K562 (cell line): ENCODE measurements around the gene APBB2. TPM values are rescaled to one million over a fixed set of nuclear protein-coding genes. Genes with fewer than 3 reads are reported as not detected.

Experiments
- ATAC-seq: fragments of 200-7000 bp; cut with Tn5 transposase; 3 replicates; pipeline ENCODE4 v1.9.1; 2020; ENCODE audit warnings: moderate library complexity
- BruUV-seq: library from RNA; stranded (reverse); fragments of 400-500 nt; replicated peaks from 2 replicates; lab custom pipeline; 2021; lab: Mats Ljungman, UMichigan
- CTCF ChIA-PET: fragments of 300-600 bp; formaldehyde crosslinking; extraction: SDS; loops from one replicate; lab custom pipeline; 2021; ENCODE audit warnings: low intra/inter-chr PET ratio; lab: Yijun Ruan, JAX
- POLR2A ChIA-PET: fragments of 300-600, 350-650 bp; sonication (Branson Sonifier 250); formaldehyde crosslinking; extraction: SDS; loops from one replicate; lab custom pipeline; 2021; ENCODE audit warnings: antibody characterized with exemption, inconsistent platforms; lab: Yijun Ruan, JAX
- DNase-seq, 4 experiments: peaks; one replicate each; pipeline versions ENCODE4 v3.0.0 to v3.0.0-alpha.2; 2011 to 2018; ENCODE audit warnings: low spot score in 3 of 4, mixed read lengths in 3 of 4; ENCODE audit errors: extremely low read depth in 1 of 4
- FAIRE-seq: peaks from 2 replicates; lab custom pipeline; 2011; peaks lifted over from hg19 to GRCh38; lab: Jason Lieb, UNC
- H2AFZ ChIP-seq: 2 replicates; pipeline ENCODE4 v1.6.0; 2011; ENCODE audit warnings: low read depth, low read length, control low read depth, inconsistent platforms
- H3K27ac ChIP-seq: fragments of 200-600 bp; 3 replicates; pipeline ENCODE4 v1.8.0; 2011; ENCODE audit warnings: low read depth, mild to moderate bottlenecking, control low read depth, inconsistent platforms, low read length, moderate library complexity, mixed read lengths; ENCODE audit errors: extremely low read depth
- H3K27me3 ChIP-seq, 2 experiments: fragments of 300-600 bp in 1 of 2; 2 replicates in 1 of 2; 3 replicates in 1 of 2; pipeline versions ENCODE4 v1.6.0 to v1.8.0; 2011; ENCODE audit warnings: inconsistent platforms in 2 of 2, low read length in 2 of 2, mild to moderate bottlenecking in 1 of 2, mixed read lengths in 1 of 2, moderate library complexity in 1 of 2; ENCODE audit not compliant: control insufficient read depth in 2 of 2, insufficient read depth in 2 of 2
- H3K36me3 ChIP-seq: fragments of 300-600 bp; 3 replicates; pipeline ENCODE4 v1.8.0; 2011; ENCODE audit warnings: mild to moderate bottlenecking, low read length, inconsistent platforms; ENCODE audit not compliant: control insufficient read depth, insufficient read depth
- H3K4me1 ChIP-seq, 2 experiments: fragments of 200-600 bp in 1 of 2; replicated peaks in 1 of 2; 2 replicates in 1 of 2; 3 replicates in 1 of 2; pipeline versions ENCODE4 v1.5.1 to v1.8.0; 2011; ENCODE audit warnings: inconsistent platforms in 2 of 2, low read length in 2 of 2, mild to moderate bottlenecking in 1 of 2, mixed read lengths in 1 of 2, moderate library complexity in 1 of 2; ENCODE audit not compliant: control insufficient read depth in 2 of 2, insufficient read depth in 2 of 2
- H3K4me2 ChIP-seq: 2 replicates; pipeline ENCODE4 v1.6.1; 2011; ENCODE audit warnings: low read length, control low read depth, inconsistent platforms, mixed read lengths; ENCODE audit not compliant: insufficient read depth
- H3K4me3 ChIP-seq: fragments of 200-600 bp; sonication (generic), shearing (Covaris generic); 2 replicates; pipeline ENCODE4 v1.5.1; 2016; ENCODE audit warnings: control low read depth, inconsistent platforms
- H3K79me2 ChIP-seq: fragments of 200-600 bp; 3 replicates; pipeline ENCODE4 v1.8.0; 2011; ENCODE audit warnings: low read length, inconsistent platforms; ENCODE audit not compliant: control insufficient read depth, insufficient read depth
- H3K9ac ChIP-seq, 2 experiments: 2 replicates each; pipeline versions ENCODE4 v1.6.0 to v1.6.1; 2011; ENCODE audit warnings: low read depth in 2 of 2, low read length in 2 of 2, control low read depth in 1 of 2, inconsistent platforms in 1 of 2, mild to moderate bottlenecking in 1 of 2, mixed read lengths in 1 of 2; ENCODE audit not compliant: insufficient read depth in 1 of 2
- H3K9me1 ChIP-seq: one replicate; pipeline ENCODE4 v1.6.0; 2011; ENCODE audit warnings: inconsistent platforms, mild to moderate bottlenecking, low read length, moderate library complexity; ENCODE audit not compliant: control insufficient read depth, insufficient read depth
- H3K9me3 ChIP-seq: replicated peaks from 2 replicates; pipeline ENCODE4 v1.5.1; 2011; ENCODE audit warnings: low read depth, low read length, inconsistent platforms; ENCODE audit not compliant: control insufficient read depth, insufficient read depth
- H4K20me1 ChIP-seq: replicated peaks from 2 replicates; pipeline ENCODE4 v1.6.1; 2011; ENCODE audit warnings: low read length, inconsistent platforms, mixed read lengths; ENCODE audit not compliant: control insufficient read depth, insufficient read depth
- C11orf30 ChIP-seq: fragments of 450-650 bp; IDR thresholded peaks from 2 replicates; pipeline ENCODE4 v1.6.1; 2016; ENCODE audit warnings: low read depth, mild to moderate bottlenecking
- LARP7 ChIP-seq: fragments of 450-650 bp; IDR thresholded peaks from 2 replicates; pipeline ENCODE4 v1.6.1; 2016
- POLR3A ChIP-seq: IDR thresholded peaks from 2 replicates; pipeline ENCODE4 v1.6.1; 2011; ENCODE audit warnings: borderline replicate concordance, mild to moderate bottlenecking, moderate library complexity; ENCODE audit not compliant: insufficient read length, insufficient read depth; ENCODE audit errors: extremely low read depth
- USF1 ChIP-seq: sonication (generic); formaldehyde crosslinking; IDR thresholded peaks from 2 replicates; pipeline ENCODE4 v1.9.0; 2022; ENCODE audit warnings: mild to moderate bottlenecking, missing genetic modification reagents
- ZBTB43 ChIP-seq: sonication (generic); formaldehyde crosslinking; IDR thresholded peaks from 2 replicates; pipeline ENCODE4 v1.8.0; 2023; ENCODE audit warnings: mild to moderate bottlenecking, missing genetic modification reagents
- ZBTB49 ChIP-seq: sonication (generic); formaldehyde crosslinking; IDR thresholded peaks from 2 replicates; pipeline ENCODE4 v1.8.0; 2022; ENCODE audit warnings: missing genetic modification reagents, mild to moderate bottlenecking, borderline replicate concordance
- ZNF408 ChIP-seq: fragments of 250-450 bp; sonication (Bioruptor Pico); IDR thresholded peaks from 2 replicates; pipeline ENCODE4 v1.4.0; 2020; ENCODE audit warnings: low read depth, mild to moderate bottlenecking, moderate library complexity
- ZNF780A ChIP-seq: fragments of 250-450 bp; sonication (Bioruptor Pico); IDR thresholded peaks from 2 replicates; pipeline ENCODE4 v1.5.0; 2021; ENCODE audit warnings: mild to moderate bottlenecking
- WGBS: fragments of 100-300 bp; shearing (Covaris generic); methylation state at CpG from one replicate; pipeline ENCODE4 v1.1.6; 2016; ENCODE audit warnings: low coverage, mixed read lengths; ENCODE audit not compliant: insufficient coverage; ENCODE audit errors: missing lambda C conversion rate; 5-methylcytosine and 5-hydroxymethylcytosine counted together
- in situ Hi-C: fragments of 300-500 bp; cut with MboI; formaldehyde crosslinking; loops from 4 replicates; pipeline ENCODE4 v1.15.0; 2018; ENCODE audit warnings: inconsistent platforms, mixed read lengths
- intact Hi-C: fragments of 100-400 bp; cut with micrococcal nuclease; formaldehyde crosslinking; loops from 2 replicates; pipeline ENCODE4 v1.14.2; 2022
- polyA plus RNA-seq, 8 experiments: library from polyadenylated mRNA; depleted of rRNA in 4 of 8; stranded (reverse) in 5 of 8; unstranded in 3 of 8; fragments of >200 nt; fragmentation: Nextera tagmentation in 2 of 8; fragmentation: Illumina TruSeq in 1 of 8; extraction: Ambion mirVana in 2 of 8; extraction: Trizol in 1 of 8; gene quantifications; 2 replicates each; pipeline versions ENCODE4 v1.2.1 to v1.2.3, GENCODE V29; 2011 to 2014; ENCODE audit warnings: inconsistent platforms in 1 of 8, missing spikeins in 1 of 8
- total RNA-seq, 7 experiments: library from RNA; depleted of rRNA in 6 of 7; stranded (reverse); fragments of >200 nt in 6 of 7; fragmentation: Illumina TruSeq in 2 of 7; extraction: Trizol in 2 of 7; gene quantifications; 2 replicates each; pipeline versions ENCODE4 v1.2.1 to v1.2.3, GENCODE V29; 2011 to 2021; ENCODE audit warnings: low replicate concordance in 1 of 7

Gene APBB2
- total and polyA plus RNA-seq, 9 of the 15 experiments (the other 6 are each of a cell fraction or from before 2014, with no cell fraction given): 0.08 to 2.1 (median 1.4) TPM

- TF ChIP-seq C11orf30: no peak
- TF ChIP-seq LARP7: no peak
- no peak for TF ChIP-seq POLR3A
- in situ Hi-C loops (no loop called here), intact Hi-C loops (no loop called here)
- 9% methylated on average over 1 of the region's 1 CpG for WGBS
- H3K79me2 ChIP-seq: no peaks in the 10 kb centered on the region
- POLR2A ChIA-PET: no interaction called here
- no peak for ATAC-seq
- no peak overlapping the region for H2AFZ ChIP-seq
- DNase-seq: no peak
- no TSS peak for BruUV-seq
- no peak overlapping the region for H3K4me2 ChIP-seq
- H4K20me1 ChIP-seq: no peaks in the 10 kb centered on the region
- no peak overlapping the region for H3K4me3 ChIP-seq
- H3K27me3 ChIP-seq: peaks cover 0 to 6% of the 10 kb centered on the region in 2 experiments; a peak in 1 of 5 replicates
- no peaks in the 10 kb centered on the region for H3K36me3 ChIP-seq
- H3K27ac ChIP-seq: no peak overlapping the region
- H3K9me3 ChIP-seq: no peaks in the 10 kb centered on the region
- FAIRE-seq: no peak
- H3K9me1 ChIP-seq: no peaks in the 10 kb centered on the region
- H3K9ac ChIP-seq: no peak overlapping the region
- H3K4me1 ChIP-seq: no peaks in the 10 kb centered on the region
- CTCF ChIA-PET: no interaction called here
Measured at GRCh38 chr4:41129128-41129754, 85.1 kb downstream of the APBB2 start.

GRCh38 chr4:41125558-41126311 lies 88.6 kb downstream of the APBB2 start:
- Histone ChIP-seq H3K27ac (no peak overlapping the region), H3K9me3 (no peaks in the 10 kb centered on the region), H3K4me3 (no peak overlapping the region), H3K36me3 (no peaks in the 10 kb centered on the region), H3K79me2 (no peaks in the 10 kb centered on the region), H3K27me3 (peaks cover 0 to 6% of the 10 kb centered on the region in 2 experiments; a peak in 1 of 5 replicates), H2AFZ (no peak overlapping the region), H3K9ac (no peak overlapping the region), H3K4me2 (no peak overlapping the region), H3K9me1 (no peaks in the 10 kb centered on the region), H4K20me1 (no peaks in the 10 kb centered on the region), H3K4me1 (no peaks in the 10 kb centered on the region)
- 5% methylated on average over 7 of the region's 7 CpGs for WGBS
- DNase-seq: no peak
- ChIA-PET CTCF (no interaction called here), POLR2A (interaction anchor here (0.6 kb wide), 2 partner anchors 688 to 889 kb away, joined by 3 to 4 read pairs; no protein-coding TSS in a partner anchor)
- no TSS peak for BruUV-seq
- ATAC-seq: no peak
- intact Hi-C loops (no loop called here), in situ Hi-C loops (no loop called here)
- FAIRE-seq: no peak
- TF ChIP-seq ZNF408 (CRISPR knock-in tag) (no peak), ZBTB43 (CRISPR knock-in tag) (no peak), ZBTB49 (CRISPR knock-in tag) (no peak), USF1 (no peak), ZNF780A (CRISPR knock-in tag) (no peak)
